ENCODE data around the gene KCNA3.

KCNA3 gene

GRCh38 chr1:110631836-110632620 is 42.7 kb downstream of the KCNA3 start:
- Histone ChIP-seq H3K4me1 (ENCODE audit: control insufficient read depth, insufficient read depth, low read length) (no peaks in the 10 kb centered on the region), H3K9me3 (ENCODE audit: control insufficient read depth, insufficient read depth, low read depth, low read length) (no peaks in the 10 kb centered on the region), H3K4me3 (ENCODE audit: low read depth, low read length) (no peak overlapping the region), H3K36me3 (ENCODE audit: control insufficient read depth in 2 of 2, insufficient read depth in 1 of 2, low read length in 2 of 2) (no peaks in the 10 kb centered on the region), H3K27ac (ENCODE audit: extremely low read depth, low read depth, low read length) (no peak overlapping the region)
- no peak for TF ChIP-seq ZNF354C (tag by site-specific recombination; IDR thresholded peaks at IDR 0.05; ENCODE audit: borderline replicate concordance, low read depth)
- no peak for TF ChIP-seq ZNF341 (tag by site-specific recombination; IDR thresholded peaks at IDR 0.05; ENCODE audit: low read depth)
- no peak for TF ChIP-seq ZNF138 (tag by site-specific recombination; IDR thresholded peaks at IDR 0.05; ENCODE audit: borderline replicate concordance)
- no peak for TF ChIP-seq ZNF624 (tag by site-specific recombination; IDR thresholded peaks at IDR 0.05)
- no peak for TF ChIP-seq TSHZ1 (tag by site-specific recombination; IDR thresholded peaks at IDR 0.05; ENCODE audit: borderline replicate concordance)
- peak; percentile 49 for TF ChIP-seq SCRT2 (tag by site-specific recombination; IDR thresholded peaks at IDR 0.05)
- TF ChIP-seq SCRT1 (tag by site-specific recombination; IDR thresholded peaks at IDR 0.05; ENCODE audit: borderline replicate concordance): peak; percentile 47; the same call in 1 of the 2 replicates
- POLR2A ChIA-PET: no interaction called here
- CTCF ChIA-PET: interaction anchor here (0.6 to 5.1 kb wide), 8 partner anchors 11 to 198 kb away, joined by 3 to 56 read pairs (median 4); no protein-coding TSS in a partner anchor

- Histone ChIP-seq H3K4me1 (ENCODE audit: control insufficient read depth, insufficient read depth, low read length) (no peaks in the 10 kb centered on the region), H3K36me3 (ENCODE audit: control insufficient read depth in 2 of 2, insufficient read depth in 1 of 2, low read length in 2 of 2) (no peaks in the 10 kb centered on the region), H3K4me3 (ENCODE audit: low read depth, low read length) (no peak overlapping the region), H3K27ac (ENCODE audit: extremely low read depth, low read depth, low read length) (no peak overlapping the region), H3K9me3 (ENCODE audit: control insufficient read depth, insufficient read depth, low read depth, low read length) (no peaks in the 10 kb centered on the region)
- ChIA-PET CTCF (interaction anchor here (0.6 to 5.1 kb wide), 15 partner anchors 8 to 152 kb away, joined by 3 to 56 read pairs (median 4); no protein-coding TSS in a partner anchor), POLR2A (no interaction called here)
- no peak for TF ChIP-seq ZNF571 (tag by site-specific recombination; IDR thresholded peaks at IDR 0.05)
- TF ChIP-seq ZNF398 (tag by site-specific recombination; IDR thresholded peaks at IDR 0.05): no peak
- no peak for TF ChIP-seq PRDM2 (tag by site-specific recombination; IDR thresholded peaks at IDR 0.05; ENCODE audit: borderline replicate concordance)
- TF ChIP-seq ZNF175 (tag by site-specific recombination; IDR thresholded peaks at IDR 0.05): no peak
- no peak for TF ChIP-seq WT1 (tag by site-specific recombination; IDR thresholded peaks at IDR 0.05)
- TF ChIP-seq ZNF433 (tag by site-specific recombination; IDR thresholded peaks at IDR 0.05; ENCODE audit: low read depth): no peak
- no peak for TF ChIP-seq TCF7L2 (IDR thresholded peaks at IDR 0.05; ENCODE audit: borderline replicate concordance, low read depth, low read length)
- no peak for TF ChIP-seq SP7 (tag by site-specific recombination; IDR thresholded peaks at IDR 0.05)
- no peak for TF ChIP-seq ZNF843 (tag by site-specific recombination; IDR thresholded peaks at IDR 0.05)
- no peak for TF ChIP-seq PRDM1 (tag by site-specific recombination; IDR thresholded peaks at IDR 0.05)
- no peak for TF ChIP-seq ZNF529 (tag by site-specific recombination; IDR thresholded peaks at IDR 0.05; ENCODE audit: insufficient replicate concordance)
- no peak for TF ChIP-seq GLI4 (tag by site-specific recombination; IDR thresholded peaks at IDR 0.05)
These were observed 43.7 kb downstream of the KCNA3 start for GRCh38 chr1:110630839-110631663.
